Measurements from ENCODE around the gene MRGPRX2.

DNA sequence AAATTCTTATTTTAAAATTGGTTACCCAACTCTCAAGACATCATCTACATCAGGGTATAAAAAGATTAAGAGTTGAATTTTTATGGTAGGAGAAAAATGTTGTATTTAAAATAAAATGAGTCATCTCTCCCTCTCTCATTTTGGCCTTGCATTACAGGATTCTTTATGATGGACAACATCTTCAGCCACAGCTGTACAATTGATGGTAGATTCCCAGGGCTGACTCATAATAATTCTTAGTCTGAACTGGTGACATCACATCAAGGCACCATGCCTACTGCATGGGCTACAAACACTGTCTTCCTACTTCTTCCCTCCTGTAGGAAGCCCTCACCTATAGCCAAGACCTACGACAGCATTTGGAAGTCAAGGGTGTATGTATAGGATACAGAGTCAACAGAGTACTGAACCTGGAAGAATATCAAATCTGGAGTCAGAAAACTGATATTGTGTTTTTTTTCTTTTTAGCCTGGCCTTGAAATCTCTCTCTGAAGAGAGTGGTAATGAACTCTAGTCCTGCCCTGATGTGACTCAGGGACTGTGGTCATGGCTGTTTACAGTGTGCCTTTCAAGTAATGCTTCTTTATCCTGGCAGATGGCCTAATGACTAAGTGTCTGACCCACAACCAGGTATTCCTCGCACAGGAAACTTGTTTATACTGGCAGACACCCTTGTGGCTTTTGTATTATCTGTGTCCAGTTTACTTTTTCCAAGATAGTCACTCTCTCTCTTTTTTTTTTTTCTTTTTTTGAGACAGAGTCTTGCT lies 32.5 kb downstream of the MRGPRX2 start:
- TF ChIP-seq, protein P1, sequence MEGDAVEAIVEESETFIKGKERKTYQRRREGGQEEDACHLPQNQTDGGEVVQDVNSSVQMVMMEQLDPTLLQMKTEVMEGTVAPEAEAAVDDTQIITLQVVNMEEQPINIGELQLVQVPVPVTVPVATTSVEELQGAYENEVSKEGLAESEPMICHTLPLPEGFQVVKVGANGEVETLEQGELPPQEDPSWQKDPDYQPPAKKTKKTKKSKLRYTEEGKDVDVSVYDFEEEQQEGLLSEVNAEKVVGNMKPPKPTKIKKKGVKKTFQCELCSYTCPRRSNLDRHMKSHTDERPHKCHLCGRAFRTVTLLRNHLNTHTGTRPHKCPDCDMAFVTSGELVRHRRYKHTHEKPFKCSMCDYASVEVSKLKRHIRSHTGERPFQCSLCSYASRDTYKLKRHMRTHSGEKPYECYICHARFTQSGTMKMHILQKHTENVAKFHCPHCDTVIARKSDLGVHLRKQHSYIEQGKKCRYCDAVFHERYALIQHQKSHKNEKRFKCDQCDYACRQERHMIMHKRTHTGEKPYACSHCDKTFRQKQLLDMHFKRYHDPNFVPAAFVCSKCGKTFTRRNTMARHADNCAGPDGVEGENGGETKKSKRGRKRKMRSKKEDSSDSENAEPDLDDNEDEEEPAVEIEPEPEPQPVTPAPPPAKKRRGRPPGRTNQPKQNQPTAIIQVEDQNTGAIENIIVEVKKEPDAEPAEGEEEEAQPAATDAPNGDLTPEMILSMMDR (IDR thresholded peaks at IDR 0.05), result no peak
- TF ChIP-seq POLR2A (IDR thresholded peaks at IDR 0.05) (no peak), EP300 (IDR thresholded peaks at IDR 0.05) (no peak)
